Naive thymus-derived CD8-positive, alpha-beta T cell (primary cell): ENCODE measurements around the gene DDN. TPM values are rescaled to one million over a fixed set of nuclear protein-coding genes. Genes with fewer than 3 reads are reported as not detected.

Experiments used
- ATAC-seq, 2 donors: fragments of 150-1000 bp; cut with Tn5 transposase in 1 of 2; sonication (Bioruptor Pico), chemical (Tn5 transposase) in 1 of 2; 1 replicate in 1 of 2; 2 replicates in 1 of 2; pipeline ENCODE4 v1.10.0; 2021; ENCODE audit warnings: mild to moderate bottlenecking in 2 of 2, moderate library complexity in 2 of 2
- POLR2A ChIA-PET: fragments of 350-600 bp; sonication (Branson Sonifier 250); formaldehyde crosslinking; loops from one replicate; lab custom pipeline; 2021; ENCODE audit warnings: antibody characterized with exemption; lab: Charles Lee
- DNase-seq, 10 donors: peaks; one replicate each; pipeline versions ENCODE4 v3.0.0 to v3.0.0-alpha.2; 2020 to 2022
- H3K27ac Mint-ChIP-seq, 10 donors: one replicate each; pipeline ENCODE4 v1.8.0; 2020 to 2022; ENCODE audit warnings: mild to moderate bottlenecking in 10 of 10, mixed read lengths in 10 of 10, moderate library complexity in 4 of 10, inconsistent platforms in 1 of 10
- H3K27me3 Mint-ChIP-seq, 5 donors: one replicate each; pipeline ENCODE4 v1.8.0; 2021 to 2022; ENCODE audit warnings: mixed read lengths in 5 of 5
- H3K36me3 Mint-ChIP-seq, 3 donors: one replicate each; pipeline ENCODE4 v1.8.0; 2020 to 2022; ENCODE audit warnings: mixed read lengths in 3 of 3, mild to moderate bottlenecking in 2 of 3, inconsistent platforms in 1 of 3
- H3K4me1 Mint-ChIP-seq, 4 donors: one replicate each; pipeline ENCODE4 v1.8.0; 2021 to 2022; ENCODE audit warnings: mixed read lengths in 4 of 4
- H3K4me3 Mint-ChIP-seq, 10 donors: one replicate each; pipeline ENCODE4 v1.8.0; 2020 to 2022; ENCODE audit warnings: mild to moderate bottlenecking in 10 of 10, mixed read lengths in 10 of 10, moderate library complexity in 6 of 10, inconsistent platforms in 1 of 10
- H3K9me3 Mint-ChIP-seq, 9 donors: one replicate each; pipeline ENCODE4 v1.8.0; 2020 to 2022; ENCODE audit warnings: mixed read lengths in 9 of 9, mild to moderate bottlenecking in 3 of 9, inconsistent platforms in 1 of 9, moderate library complexity in 1 of 9
- polyA plus RNA-seq, 3 donors: library from polyadenylated mRNA; unstranded; fragments of 300-500 nt; fragmentation: Illumina TruSeq; gene quantifications; one replicate each; pipeline ENCODE4 v1.2.3, GENCODE V29; 2021
- total RNA-seq, 8 experiments: library from RNA in 2 of 8; stranded (reverse) in 2 of 8; gene quantifications; one replicate each; pipeline ENCODE4 v1.2.3 and lab custom pipeline; 2021 to 2026

Gene DDN
- total RNA-seq (under 1 TPM; 0.14 to 0.18 TPM), polyA plus RNA-seq (not detected), total RNA-seq (lab: John Stamatoyannopoulos, UW) (0 to 1.4 (median 0.36) reads per million in 6 experiments)

DNA sequence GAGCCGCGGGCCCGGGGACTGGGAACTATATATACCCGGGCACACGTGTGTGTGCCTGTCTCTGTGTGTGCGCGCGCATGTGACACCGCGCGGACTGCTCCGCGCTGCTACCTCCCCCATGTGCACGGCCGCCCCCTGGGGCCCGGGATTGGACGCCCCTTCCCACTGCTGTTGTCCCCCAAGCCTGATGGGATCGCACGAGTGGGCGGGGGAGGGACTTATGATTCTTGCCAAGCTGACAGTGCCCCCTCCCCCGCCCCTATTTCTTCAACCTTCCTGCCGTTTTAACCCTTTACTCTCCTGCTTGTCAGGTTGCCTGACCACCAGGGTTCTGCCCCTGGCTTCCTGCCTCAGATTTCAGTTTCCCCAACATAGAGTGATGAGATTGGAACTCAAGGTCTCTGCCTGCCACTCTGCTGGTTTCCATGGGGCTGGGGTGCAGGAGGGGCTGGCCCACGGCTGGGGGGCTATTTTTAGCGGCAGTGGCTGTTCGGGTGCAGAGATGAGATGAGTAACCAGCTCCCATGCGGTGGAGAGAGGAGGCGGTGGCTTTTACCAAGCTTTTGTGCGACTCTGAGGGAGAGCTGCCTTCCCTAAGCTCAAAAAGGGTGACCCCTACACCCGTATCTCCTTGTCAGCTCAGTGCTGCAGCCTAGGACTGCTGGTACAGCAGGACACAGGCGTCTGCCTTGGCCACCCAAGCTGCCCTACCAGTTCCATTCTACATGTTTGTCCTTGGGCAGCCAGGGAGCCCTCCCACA is at the start of gene DDN:
DDN (minus strand) TSS at position 5 of the 761 bp plus-strand sequence. CDS start 88 bp downstream, outside the sequence.
- peaks cover 18 to 56% (median 39%) of the 10 kb centered on the region in 4 donors for H3K4me1 Mint-ChIP-seq

DNA sequence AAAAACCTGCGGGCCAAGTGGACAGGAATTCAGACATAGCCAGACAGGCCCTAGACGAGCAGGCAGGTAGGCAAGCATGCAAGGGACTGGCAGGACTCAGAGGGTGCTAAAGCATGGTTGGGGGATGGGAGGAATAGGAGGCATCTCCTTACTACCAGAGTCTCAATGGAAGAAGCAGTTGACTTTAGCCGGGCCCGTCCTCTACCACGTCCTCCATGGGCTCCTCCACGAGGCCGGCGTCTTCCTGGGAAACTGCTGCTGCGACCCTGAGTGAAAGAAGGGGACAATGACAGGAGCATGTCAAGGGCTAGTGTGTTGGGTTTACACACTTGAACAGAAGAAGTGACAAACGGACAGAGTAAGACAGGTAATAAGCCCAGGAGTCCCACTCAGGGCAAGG is 49.8 kb upstream of the DDN start:
- Mint-ChIP-seq H3K36me3 (peaks cover 0 to 98% (median 20%) of the 10 kb centered on the region in 3 donors), H3K9me3 (no peaks in the 10 kb centered on the region), H3K27ac (peak overlapping the region in 2 of 10 donors; percentile 11 to 27), H3K27me3 (no peaks in the 10 kb centered on the region), H3K4me3 (no peak overlapping the region), H3K4me1 (peaks cover 7 to 27% (median 15%) of the 10 kb centered on the region in 4 donors)
- POLR2A ChIA-PET, result interaction anchor here (1.4 kb wide), 1 partner anchor 11 kb away, joined by 3 read pairs; no protein-coding TSS in a partner anchor
- no peak for ATAC-seq
- no peak for DNase-seq

More for the DNA sequence above, at the start of gene DDN:
- Mint-ChIP-seq H3K27me3 (peaks cover 33 to 94% (median 55%) of the 10 kb centered on the region in 5 donors), H3K27ac (peak within 1 kb of the TSS in 4 of 10 donors; percentile 39 to 83 (median 60)), H3K36me3 (peaks cover 10 to 46% (median 33%) of the 10 kb centered on the region in 3 donors), H3K9me3 (no peaks in the 10 kb centered on the region), H3K4me3 (peak within 1 kb of the TSS; percentile 65 to 88 (median 76))
- POLR2A ChIA-PET, result interaction anchor here (0.6 to 6.5 kb wide), 4 partner anchors 18 to 74 kb away, joined by 3 to 47 read pairs (median 6); partner anchors contain the start of genes FKBP11 and WNT1
- ATAC-seq, result peak; percentile 55 to 60
- peak in 7 of 10 donors; percentile 40 to 72 (median 47) for DNase-seq

DNA sequence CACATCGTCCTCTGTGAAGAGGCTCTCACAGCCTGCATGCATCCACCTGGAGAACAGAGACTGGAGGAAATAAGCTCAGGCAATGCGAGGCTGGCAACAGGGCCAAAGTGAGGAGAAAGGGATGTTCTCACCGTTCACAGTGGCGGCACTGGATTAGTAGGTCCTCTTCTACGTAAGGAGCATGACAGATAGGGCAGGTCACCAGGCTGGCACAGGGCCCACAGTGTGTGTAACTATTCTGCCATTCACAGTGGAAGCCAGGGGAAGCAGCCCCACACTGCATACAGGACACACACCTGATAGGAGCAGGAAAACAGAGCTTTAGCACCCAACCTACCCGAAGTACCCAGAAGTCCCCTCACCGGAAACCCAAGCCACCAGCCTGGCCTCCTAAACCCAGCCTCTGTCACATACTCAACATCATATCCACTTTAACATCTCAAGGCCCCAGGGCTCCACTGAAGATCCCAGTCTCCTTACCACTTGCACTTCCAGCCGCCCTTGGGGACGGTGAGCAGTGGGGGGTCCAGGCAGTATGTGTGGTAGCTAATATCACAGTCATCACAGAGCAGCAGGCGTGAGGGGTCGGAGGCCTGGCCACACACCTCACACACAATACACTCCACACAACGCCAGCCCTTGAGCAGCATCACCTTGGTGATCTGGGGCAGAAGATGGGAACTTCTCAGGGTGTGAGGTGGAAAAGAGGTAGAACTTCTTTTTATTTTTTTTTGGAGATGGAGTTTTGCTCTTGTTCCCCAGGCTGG is 47.1 kb upstream of the DDN start:
- peaks cover 3 to 17% (median 9%) of the 10 kb centered on the region in 4 donors for H3K4me1 Mint-ChIP-seq
- peaks cover 0 to 98% (median 16%) of the 10 kb centered on the region in 3 donors for H3K36me3 Mint-ChIP-seq
- ATAC-seq, result no peak
- no peaks in the 10 kb centered on the region for H3K27me3 Mint-ChIP-seq
- POLR2A ChIA-PET, result interaction anchor here (0.5 kb wide), 1 partner anchor 191 kb away, joined by 3 read pairs; no protein-coding TSS in a partner anchor
- DNase-seq, result no peak
- H3K27ac Mint-ChIP-seq, result no peak overlapping the region
- no peaks in the 10 kb centered on the region for H3K9me3 Mint-ChIP-seq
- no peak overlapping the region for H3K4me3 Mint-ChIP-seq

DNA sequence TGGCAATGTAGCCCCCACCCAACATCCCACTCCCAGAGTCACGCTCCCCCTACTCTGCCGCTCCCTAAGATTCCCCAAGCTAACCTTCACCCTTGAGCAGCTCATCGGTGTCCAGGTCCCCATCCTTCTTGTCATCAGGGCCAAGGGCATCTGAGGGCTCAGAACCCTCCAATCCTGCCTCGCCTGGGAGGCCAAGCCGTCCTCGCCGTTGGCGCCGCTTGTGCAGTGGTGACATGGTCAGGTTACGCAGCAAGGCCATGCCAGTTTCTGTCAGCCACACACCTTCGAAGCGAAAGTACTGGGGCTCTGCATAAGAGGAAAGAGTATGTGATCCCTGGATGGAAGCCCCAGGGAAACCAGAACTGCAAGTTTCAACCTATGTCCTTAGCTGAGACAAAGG is 45.5 kb upstream of the DDN start:
- peak overlapping the region in 2 of 10 donors; percentile 75 to 89 for H3K27ac Mint-ChIP-seq
- no peak for DNase-seq
- peaks cover 0 to 98% (median 16%) of the 10 kb centered on the region in 3 donors for H3K36me3 Mint-ChIP-seq
- H3K4me3 Mint-ChIP-seq, result no peak overlapping the region
- no peaks in the 10 kb centered on the region for H3K27me3 Mint-ChIP-seq
- POLR2A ChIA-PET, result interaction anchor here (1.4 kb wide), 1 partner anchor 15 kb away, joined by 6 read pairs; no protein-coding TSS in a partner anchor
- peaks cover 3 to 13% (median 7%) of the 10 kb centered on the region in 4 donors for H3K4me1 Mint-ChIP-seq
- no peak for ATAC-seq
- H3K9me3 Mint-ChIP-seq, result no peaks in the 10 kb centered on the region

DNA sequence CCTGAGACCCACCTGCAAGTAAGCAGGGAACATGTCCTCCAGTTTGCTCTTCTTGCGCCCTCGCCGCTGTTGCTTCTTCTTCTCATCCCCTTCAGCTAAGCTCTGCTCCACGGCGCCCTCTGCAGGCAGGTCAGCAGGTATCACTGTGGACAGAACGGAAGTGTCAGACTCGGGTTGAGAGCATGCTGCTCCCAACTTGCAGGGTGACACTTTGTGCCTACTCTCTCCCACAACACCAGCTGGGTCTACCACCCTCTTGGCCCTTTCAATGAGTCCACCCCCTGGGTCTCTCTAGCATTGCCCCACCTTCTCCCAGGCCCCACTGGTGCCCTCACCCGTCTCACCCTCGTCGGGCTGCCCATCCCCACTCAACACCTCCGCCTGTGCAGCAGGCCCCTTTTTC is 44.7 kb upstream of the DDN start:
- Mint-ChIP-seq H3K27me3 (no peaks in the 10 kb centered on the region), H3K27ac (peak overlapping the region in 7 of 10 donors; percentile 24 to 92 (median 86)), H3K4me3 (no peak overlapping the region), H3K36me3 (peaks cover 0 to 97% (median 14%) of the 10 kb centered on the region in 3 donors), H3K9me3 (no peaks in the 10 kb centered on the region), H3K4me1 (peaks cover 3 to 13% (median 7%) of the 10 kb centered on the region in 4 donors)
- DNase-seq (peak; percentile 65 to 90 (median 74)), ATAC-seq (peak; percentile 91 to 95)
- POLR2A ChIA-PET, result interaction anchor here (1.4 kb wide), 1 partner anchor 14 kb away, joined by 6 read pairs; no protein-coding TSS in a partner anchor

DNA sequence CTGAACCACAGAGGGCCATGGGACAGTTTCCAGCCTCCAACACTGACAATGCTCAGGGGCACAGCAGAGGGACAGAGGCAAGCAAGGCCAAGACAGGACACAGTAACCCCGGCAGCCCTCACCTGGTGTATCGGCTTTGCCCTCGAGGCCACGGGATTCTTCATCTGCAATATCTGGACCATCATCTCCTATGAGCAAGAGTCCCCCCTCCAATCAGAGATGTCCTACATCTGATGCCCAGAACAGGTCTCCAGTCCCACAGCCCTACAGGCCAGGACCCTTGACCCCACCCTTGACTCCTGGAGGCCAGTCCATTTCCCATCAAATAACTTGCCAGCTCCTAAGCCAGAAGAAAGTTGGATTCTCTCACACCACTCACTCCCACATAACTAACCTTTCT is 44.1 kb upstream of the DDN start:
- DNase-seq (no peak), ATAC-seq (no peak)
- Mint-ChIP-seq H3K27me3 (no peaks in the 10 kb centered on the region), H3K27ac (peak overlapping the region in 7 of 10 donors; percentile 24 to 92 (median 86)), H3K4me3 (no peak overlapping the region), H3K36me3 (peaks cover 0 to 97% (median 13%) of the 10 kb centered on the region in 3 donors), H3K9me3 (no peaks in the 10 kb centered on the region), H3K4me1 (peaks cover 3 to 13% (median 7%) of the 10 kb centered on the region in 4 donors)
- POLR2A ChIA-PET, result interaction anchor here (1.4 kb wide), 1 partner anchor 14 kb away, joined by 6 read pairs; no protein-coding TSS in a partner anchor

DNA sequence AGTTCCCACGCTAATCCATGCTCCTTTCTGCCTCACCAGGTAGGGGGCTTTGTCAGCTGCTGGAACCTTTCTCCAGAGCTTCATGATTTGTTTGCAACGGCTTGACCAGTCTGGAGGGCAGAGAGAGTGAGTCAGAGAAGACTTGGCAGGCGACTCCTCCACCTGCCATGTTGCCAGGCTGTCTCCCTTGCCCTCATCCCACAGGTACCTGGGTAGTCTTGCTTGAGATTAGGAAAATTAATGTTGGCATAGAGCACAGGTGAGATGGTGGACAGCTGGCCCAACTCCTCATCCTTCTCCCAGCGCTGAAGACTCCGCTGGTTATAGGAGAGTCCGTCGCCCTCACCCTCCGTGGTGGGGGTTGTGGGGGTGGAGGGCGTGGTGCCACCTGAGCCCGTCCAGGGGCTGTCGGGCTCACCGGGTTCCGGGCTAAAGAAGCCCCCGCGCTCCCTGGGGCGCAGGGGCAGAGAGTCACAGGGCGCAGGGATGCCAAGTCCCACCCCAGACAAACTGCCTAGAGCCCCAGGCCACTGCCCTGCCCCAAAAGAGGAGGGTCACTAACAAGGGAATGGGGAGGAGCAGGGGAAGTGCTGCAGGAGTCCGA is 42.8 kb upstream of the DDN start:
- DNase-seq, result no peak
- Mint-ChIP-seq H3K36me3 (peaks cover 0 to 94% (median 6%) of the 10 kb centered on the region in 3 donors), H3K4me3 (peak overlapping the region in 1 of 10 donors; percentile 56), H3K27ac (peak overlapping the region in 3 of 10 donors; percentile 32 to 73 (median 47)), H3K27me3 (no peaks in the 10 kb centered on the region), H3K4me1 (peaks cover 3 to 13% (median 6%) of the 10 kb centered on the region in 4 donors), H3K9me3 (no peaks in the 10 kb centered on the region)
- POLR2A ChIA-PET, result interaction anchor here (1.3 to 1.4 kb wide), 2 partner anchors 13 to 89 kb away, joined by 3 read pairs; no protein-coding TSS in a partner anchor
- ATAC-seq, result no peak

DNA sequence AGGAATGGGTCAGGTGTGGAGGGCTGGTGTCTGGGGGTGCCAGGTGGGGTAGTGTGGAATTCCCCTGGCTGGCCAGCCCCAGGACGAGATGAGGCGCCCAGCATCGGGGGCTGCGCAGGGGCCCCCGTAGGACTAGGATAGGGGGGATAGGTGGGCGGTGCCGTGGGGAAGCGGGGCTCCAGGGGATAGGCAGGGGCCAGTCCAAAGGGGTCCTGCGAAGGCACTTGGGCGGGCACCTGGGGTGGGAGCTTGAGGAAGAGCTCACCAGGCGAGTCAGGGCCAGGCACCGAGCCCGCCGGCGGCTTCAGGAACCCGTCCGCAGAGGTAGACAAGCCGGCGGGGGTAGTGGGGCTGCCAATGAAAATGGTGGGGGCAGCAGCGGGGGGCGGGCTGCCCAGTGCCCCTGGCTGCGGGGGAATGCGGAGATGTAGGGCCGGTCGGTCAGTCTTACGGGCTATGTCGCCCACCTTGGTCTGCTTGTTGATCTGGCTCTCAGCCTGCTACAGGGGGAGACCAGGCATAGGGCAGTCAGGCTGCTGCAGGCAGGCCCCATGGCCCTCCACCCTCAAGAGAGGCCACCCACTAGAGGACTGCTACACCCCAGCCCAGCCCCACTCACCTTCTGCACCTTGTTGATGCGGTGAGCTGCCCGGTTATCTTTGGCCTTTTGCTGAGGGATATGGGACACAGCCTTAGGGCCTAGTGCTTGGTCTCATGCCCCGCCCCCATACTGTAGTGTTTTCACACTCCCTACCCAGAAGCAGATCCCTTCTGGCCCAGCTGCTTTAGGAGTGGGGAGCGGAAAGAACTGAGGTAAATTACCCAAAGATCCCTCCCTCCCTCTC is 42.1 kb upstream of the DDN start:
- Mint-ChIP-seq H3K4me1 (peaks cover 3 to 13% (median 6%) of the 10 kb centered on the region in 4 donors), H3K4me3 (no peak overlapping the region), H3K27ac (peak overlapping the region in 1 of 10 donors; percentile 32), H3K36me3 (peaks cover 0 to 91% (median 6%) of the 10 kb centered on the region in 3 donors), H3K27me3 (no peaks in the 10 kb centered on the region), H3K9me3 (no peaks in the 10 kb centered on the region)
- no peak for DNase-seq
- no peak for ATAC-seq
- POLR2A ChIA-PET, result interaction anchor here (1.3 to 1.4 kb wide), 2 partner anchors 13 to 89 kb away, joined by 3 read pairs; no protein-coding TSS in a partner anchor

DNA sequence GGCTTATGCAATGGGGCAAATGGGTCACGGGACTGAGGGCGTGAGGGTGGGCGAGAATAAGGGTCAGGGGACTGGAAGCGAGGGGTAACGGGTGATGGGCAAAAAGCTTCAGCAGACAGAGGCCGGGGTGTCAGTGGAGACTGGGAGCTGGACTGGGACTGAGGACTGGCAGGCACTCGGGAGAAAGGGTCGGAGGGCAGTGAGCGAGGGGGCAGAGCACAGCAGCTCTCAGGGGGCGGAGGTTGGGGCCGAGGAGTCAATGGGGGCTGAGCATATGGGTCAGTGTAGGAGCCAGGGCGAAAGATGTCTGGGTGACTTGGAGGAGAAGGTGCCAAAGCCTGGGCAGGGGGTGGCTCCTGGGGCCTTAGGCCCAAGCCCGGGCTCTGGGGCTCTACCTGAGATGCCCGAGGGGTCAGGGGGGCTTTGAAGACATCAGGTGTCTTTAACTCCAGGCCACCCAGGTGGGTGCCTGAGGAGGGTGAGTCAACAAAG is 41.2 kb upstream of the DDN start:
- H3K27ac Mint-ChIP-seq, result peak overlapping the region in 1 of 10 donors; percentile 4
- peaks cover 3 to 13% (median 6%) of the 10 kb centered on the region in 4 donors for H3K4me1 Mint-ChIP-seq
- H3K36me3 Mint-ChIP-seq, result peaks cover 0 to 91% (median 7%) of the 10 kb centered on the region in 3 donors
- no peaks in the 10 kb centered on the region for H3K9me3 Mint-ChIP-seq
- ATAC-seq (no peak), DNase-seq (no peak)
- H3K4me3 Mint-ChIP-seq, result no peak overlapping the region
- POLR2A ChIA-PET, result interaction anchor here (0.7 to 1.4 kb wide), 4 partner anchors 9 to 90 kb away, joined by 3 read pairs; no protein-coding TSS in a partner anchor
- no peaks in the 10 kb centered on the region for H3K27me3 Mint-ChIP-seq

DNA sequence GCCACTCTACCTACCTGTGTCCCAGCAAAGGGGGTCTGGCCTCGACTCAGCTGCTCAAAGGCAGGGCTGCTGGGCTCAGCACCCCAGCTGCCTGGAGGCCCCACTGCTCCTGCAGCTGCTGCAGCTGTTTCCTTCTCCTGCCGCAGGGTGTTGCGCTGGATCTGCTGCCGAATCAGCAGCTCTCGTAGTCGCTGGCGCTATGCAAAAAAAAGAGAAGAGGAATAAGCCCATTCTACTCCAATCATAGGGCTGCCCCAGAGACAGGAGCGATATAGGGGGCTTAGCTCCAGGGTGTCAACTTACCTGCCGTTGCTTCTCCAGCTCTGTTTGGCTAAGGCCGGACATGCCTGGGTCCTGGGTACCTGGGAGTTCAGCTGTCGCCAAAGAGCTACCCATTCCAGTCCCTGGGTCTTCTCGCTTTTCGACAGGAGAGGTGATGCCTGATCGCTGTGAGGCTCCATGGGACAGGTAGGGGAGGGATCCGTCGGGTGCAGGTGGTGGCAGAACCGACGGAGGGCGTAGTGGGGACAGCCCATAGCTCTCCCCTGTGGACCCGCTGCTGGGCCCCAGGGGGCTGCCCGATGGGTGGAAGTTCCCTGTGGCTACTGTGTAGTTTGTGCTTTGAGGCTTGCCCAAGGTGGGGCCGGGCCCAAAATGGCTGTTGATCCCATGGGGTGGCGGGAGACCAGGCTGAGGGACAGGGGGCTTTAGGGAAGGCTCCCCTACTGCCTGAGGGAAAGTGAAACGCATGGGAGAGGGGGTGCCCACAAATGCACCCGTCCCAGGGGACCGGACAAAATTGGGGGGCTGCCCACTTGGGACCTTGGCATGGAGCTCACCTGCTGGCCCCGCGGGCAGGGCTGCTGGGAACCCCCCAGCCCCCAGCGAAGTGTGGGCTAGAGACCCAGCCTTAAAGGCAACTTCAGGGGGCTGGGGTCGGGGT is 40.5 kb upstream of the DDN start:
- no peaks in the 10 kb centered on the region for H3K9me3 Mint-ChIP-seq
- POLR2A ChIA-PET, result interaction anchor here (0.7 to 1.1 kb wide), 2 partner anchors 8 to 19 kb away, joined by 3 read pairs; no protein-coding TSS in a partner anchor
- DNase-seq, result no peak
- peaks cover 3 to 12% (median 6%) of the 10 kb centered on the region in 4 donors for H3K4me1 Mint-ChIP-seq
- H3K4me3 Mint-ChIP-seq, result no peak overlapping the region
- ATAC-seq, result no peak
- H3K27ac Mint-ChIP-seq, result peak overlapping the region in 1 of 10 donors; percentile 4
- H3K36me3 Mint-ChIP-seq, result peaks cover 0 to 90% (median 7%) of the 10 kb centered on the region in 3 donors
- H3K27me3 Mint-ChIP-seq, result no peaks in the 10 kb centered on the region
